ENCODE results near the gene CDH15.
"Not testable (repeated sequence)": the region's sequence is repeated elsewhere in the genome, so short reads cannot be mapped to it uniquely, and the experiment has no call there.

CDH15 gene

DNA sequence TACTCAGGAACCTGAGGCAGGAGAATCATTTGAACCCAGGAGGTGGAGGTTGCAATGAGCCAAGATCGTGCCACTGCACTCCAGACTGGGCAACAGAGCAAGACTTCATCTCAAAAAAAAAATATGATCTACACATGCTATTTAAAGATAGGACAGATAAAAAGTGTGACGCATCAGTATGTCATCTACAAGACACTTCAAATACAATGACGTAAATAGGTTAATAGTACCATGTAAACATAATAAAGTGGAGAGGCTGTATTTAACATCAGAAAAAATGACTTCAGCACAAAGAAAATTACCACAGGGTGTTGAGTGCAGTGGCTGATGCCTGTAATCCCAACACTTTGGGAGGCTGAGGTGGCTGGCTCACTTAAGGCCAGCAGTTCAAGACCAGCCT lies 66.2 kb downstream of the CDH15 start:
- no peak for DNase-seq (ENCODE audit: low spot score)

DNA sequence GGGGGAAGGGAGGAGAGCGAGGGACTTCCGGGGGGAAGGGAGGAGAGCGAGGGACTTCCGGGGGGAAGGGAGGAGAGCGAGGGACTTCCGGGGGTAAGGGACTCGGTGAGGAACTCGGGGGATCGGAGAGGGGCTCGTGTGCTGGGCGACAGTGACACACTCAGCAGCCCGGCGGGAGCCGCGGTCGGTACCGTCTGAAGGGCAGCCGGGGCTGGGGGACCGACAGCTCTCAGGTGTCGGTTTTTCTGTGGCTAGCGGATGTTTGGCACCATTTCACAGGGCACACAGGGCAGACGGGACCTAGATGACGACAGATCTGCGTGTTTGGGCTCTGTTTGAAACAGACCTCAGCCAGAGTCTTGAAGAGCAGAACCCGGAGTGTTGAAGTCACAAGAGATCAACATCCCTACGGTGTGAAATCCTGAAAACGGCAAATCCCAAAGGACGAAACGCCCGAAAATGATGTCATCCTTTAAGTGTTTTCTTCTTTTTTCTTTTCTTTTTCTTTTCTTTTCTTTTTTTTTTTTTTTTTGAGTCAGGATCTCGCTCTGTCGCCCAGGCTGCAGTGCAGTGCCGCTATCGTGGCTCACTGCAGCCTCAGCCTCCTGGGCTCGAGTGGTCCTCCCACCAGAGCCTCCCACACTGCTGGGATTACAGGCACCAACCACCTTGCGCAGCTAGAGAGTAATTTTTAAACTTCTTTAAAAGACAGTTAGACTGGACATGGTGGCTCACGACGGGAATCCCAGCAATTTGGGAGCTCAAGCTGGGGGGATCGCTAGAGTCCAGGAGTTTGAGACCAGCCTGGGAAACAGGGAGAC lies 69.8 kb downstream of the CDH15 start:
- peak; percentile 72 for DNase-seq (ENCODE audit: low spot score)

DNA sequence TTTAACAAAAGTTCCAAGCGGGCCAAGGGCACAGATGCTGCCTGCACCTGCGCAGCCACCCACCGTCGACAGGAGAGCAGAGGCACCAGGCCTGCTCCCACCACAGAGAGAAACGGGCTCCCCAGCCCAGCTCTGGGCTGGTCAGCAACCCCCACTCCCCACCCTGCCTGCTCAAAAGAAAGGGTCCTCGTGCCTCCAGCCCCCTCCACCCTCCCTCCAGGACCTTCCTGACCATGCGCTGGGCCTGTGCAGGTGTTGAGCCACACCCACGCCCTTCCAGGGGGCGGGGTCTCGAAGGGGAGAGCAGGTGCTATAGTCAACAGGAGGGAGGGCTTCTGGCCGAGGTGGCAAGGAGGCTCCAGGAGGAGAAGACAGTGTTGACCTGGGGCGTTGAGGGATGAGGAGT lies 71.2 kb downstream of the CDH15 start:
- DNase-seq (ENCODE audit: low spot score) = no peak

DNA sequence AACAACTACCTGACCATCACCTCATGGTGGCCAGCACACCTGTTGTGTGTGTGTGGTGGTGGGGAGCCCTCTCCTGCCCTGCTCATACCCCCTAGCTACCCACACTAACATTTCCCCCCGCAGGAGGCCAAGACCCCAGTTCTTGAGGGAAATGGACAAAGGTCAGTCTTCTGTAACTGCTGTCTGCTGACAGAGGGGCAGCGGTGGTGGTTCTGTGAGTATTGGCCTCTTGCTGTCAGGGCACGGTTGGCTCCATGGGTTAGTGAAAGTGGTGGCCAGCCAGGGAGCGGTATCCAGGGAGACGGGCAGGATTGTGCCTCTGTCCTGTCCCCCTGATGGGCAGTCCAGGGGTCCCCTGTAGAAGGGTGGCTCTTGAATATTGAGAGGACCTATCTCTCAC lies 72.1 kb downstream of the CDH15 start:
- DNase-seq (ENCODE audit: low spot score) = no peak

DNA sequence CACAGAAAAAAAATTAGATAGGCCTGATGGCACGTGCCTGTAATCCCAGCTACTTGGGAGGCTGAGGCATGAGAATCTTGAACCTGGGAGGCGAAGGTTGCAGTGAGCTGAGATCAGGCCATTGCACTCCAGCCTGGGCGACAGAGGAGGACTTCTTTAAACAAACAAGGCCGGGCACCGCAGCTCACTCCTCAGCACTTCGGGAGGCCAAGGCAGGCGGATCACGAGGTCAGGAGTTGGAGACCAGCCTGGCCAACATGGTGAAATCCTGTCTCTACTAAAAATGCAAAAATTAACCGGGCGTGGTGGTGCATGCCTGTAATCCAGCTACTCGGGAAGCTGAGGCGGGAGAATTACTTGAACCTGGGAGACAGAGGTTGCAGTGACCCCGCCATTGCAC lies 72.7 kb downstream of the CDH15 start:
- not testable (repeated sequence) for DNase-seq (ENCODE audit: low spot score)

DNA sequence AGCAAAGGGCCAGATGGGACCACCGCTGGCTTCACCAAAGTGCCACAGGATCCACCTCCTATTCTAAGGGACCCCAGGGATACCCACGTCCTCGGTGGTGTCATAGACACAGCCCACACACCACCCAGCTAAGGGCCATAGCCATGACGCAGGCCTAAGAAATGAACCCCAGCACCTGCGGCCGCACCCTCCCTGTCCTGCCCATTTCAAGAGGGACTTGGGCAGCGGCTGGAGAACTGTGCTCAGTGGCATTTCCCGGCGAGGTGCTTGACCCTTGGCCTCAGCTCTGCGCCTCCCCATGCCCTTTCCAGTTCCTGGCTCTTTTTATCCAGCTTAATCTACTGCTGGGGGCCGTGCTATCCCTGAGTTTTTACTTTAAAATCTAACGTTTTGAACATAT lies 73.2 kb downstream of the CDH15 start:
- DNase-seq (ENCODE audit: low spot score) = no peak

Measured in AG08395 (cell line).